ENCODE measurements around the gene ZNF771. TPM values are rescaled to one million over a fixed set of nuclear protein-coding genes. Genes with fewer than 3 reads are reported as not detected.

Gene ZNF771
- total RNA-seq, 1 donor from 2014 or later: 12.1 TPM

DNA sequence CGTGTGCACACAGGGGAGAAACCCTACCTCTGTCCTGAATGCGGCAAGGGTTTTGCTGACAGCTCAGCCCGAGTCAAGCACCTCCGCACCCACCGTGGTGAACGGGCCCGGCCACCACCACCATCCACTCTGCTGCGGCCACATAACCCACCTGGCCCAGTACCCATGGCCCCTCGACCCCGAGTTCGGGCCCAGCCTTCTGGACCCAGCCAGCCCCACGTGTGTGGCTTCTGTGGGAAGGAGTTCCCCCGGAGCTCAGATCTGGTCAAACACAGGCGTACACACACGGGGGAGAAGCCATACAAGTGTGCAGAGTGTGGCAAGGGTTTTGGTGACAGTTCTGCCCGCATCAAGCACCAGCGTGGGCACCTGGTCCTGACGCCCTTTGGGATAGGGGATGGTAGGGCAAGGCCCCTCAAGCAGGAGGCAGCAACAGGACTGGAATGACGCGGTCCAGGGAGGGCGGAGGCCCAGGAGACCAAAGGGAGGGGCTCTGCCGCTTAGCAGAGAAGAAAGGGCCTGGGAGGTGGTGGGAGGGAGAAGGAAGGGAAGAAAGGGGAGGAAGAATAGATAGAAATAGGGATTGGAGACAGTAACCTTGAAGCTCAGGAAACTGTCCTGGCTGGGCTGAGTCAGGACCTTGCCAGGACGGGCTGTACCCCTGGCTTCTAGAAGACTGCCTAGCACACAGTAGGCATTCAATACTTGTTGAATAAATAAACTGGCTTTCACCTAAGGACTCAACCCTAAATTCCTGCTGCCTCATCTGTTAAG, 8.6 kb upstream of the ZNF771 start:
- no peak for DNase-seq

DNA sequence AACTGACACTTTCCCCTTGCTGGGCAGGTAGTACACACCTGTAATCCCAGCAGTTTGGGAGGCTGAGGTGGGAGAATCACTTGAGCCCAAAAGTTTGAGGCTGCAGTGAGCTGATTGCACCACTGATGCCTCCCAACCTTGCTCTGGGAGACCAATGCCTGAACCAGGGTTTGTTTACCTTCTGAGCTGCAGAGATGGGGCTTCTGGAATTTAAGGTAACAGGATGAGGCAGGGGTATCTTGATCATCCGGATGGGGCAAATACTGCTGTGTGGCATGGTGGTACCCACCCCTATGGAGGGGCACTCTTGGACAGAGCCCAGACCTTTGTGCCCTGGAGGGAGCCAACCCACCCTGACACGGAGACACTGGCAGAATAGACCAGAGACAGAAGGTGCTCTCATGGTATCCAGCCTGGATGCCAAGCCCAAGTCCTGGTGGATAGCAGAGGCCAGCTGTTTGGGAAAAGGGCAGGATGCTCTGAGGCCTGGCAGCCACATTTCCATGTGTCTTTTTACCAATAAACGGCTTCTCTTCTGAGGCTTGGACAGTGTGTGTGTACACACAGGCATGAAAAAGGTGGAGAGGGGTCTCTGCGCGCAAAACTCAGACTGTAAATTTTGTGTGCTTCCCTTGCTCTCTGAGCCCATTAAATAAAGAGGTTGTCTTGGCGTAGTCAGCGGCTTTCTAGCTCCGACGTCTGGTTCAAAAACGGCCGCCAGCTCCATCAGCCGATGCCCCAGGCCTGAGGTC, 7.8 kb upstream of the ZNF771 start:
- no peak for DNase-seq

DNA sequence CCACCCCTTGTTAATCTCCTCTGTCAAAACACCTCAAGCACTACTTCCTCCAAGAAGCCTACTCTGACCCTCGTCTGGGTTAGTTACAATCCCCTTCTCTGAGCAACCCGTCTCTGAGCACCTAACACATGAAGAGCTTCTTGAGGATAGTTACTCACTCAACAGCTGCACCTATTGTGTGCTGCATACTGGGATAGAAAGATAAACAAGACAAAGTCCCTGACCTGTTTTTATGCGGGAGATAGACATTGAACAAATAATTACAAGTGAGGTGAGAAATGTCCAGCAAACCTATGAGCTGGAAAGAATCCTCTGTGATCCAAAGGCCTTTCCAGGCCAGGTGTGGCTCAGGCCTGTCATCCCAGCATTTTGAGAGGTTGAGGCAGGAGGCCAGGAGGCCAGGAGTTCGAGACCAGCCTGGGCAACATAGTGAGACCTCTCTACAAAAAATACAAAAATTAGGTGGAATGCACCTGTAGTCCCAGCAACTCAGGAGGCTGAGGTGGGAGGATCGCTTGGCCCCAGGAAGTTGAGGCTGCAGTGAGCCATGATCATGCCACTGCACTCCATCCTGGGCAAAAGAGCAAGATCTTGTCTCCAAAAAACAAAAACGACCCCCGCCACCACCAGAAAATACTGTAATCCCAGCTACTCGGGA, 5.5 kb upstream of the ZNF771 start:
- DNase-seq: no peak

DNA sequence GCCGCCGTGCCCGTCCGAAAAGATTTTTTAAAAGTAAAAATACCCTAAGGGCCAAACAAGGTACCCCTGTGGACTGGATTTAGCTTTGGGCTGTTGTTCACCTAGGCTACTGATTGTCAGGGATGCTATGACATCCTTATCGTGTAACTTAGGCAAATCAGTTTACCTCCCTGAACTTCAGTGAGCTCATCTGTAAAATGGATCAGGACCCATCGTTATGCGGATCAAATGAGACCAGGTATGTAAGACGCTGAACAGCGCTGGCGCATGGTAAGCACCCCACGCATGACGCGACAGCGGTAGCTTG, 658 bp upstream of the ZNF771 start:
- DNase-seq: no peak

- DNase-seq: no peak
These were observed 563 bp downstream of the ZNF771 start for GRCh38 chr16:30407804-30408534.

DNA sequence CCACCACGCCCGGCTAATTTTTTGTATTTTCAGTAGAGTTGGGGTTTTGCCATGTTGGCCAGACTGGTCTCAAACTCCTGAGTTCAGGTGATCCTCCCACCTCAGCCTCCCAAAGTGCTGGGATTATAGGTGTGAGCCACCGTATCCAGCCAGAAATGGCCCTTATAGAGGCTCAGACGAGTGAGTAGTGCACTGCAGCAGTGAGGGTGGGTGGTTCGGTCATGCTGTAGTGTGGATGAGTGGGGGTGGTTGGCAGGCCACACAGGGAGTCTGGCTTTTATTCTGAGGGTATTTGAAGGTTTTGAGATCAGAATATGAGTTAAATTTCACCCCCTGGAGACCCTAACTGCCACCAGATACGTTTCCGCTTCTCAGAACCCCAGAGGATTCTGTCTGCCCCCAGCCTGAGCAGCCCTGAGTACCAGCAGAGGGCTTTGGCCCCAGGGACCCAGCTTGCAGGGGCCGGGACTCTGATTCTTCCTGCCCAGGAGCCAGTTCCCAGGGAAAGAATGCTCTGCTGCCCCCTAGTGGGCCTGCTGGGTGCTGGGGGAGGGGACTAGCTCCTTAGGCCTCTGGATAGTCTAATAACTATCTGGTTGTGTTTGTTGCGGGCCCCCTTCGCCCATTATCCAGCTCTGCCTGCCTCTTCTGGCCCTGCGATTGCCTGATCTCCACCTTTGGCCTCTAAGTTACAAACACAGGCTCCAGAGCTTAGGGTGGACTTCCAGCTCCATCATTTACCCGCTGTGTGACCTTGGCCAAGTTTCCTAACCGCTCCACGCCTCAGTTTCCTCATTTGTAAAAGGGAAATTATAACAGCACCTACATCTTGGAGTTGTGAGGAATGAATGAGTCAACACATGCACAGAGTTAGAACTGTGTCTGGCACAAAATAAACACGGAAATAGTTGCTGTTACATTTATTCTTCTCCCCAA, 2.0 kb downstream of the ZNF771 start:
- DNase-seq: peak; percentile 96

- DNase-seq: no peak
These were observed 5.9 kb downstream of the ZNF771 start for GRCh38 chr16:30413112-30413806.

DNA sequence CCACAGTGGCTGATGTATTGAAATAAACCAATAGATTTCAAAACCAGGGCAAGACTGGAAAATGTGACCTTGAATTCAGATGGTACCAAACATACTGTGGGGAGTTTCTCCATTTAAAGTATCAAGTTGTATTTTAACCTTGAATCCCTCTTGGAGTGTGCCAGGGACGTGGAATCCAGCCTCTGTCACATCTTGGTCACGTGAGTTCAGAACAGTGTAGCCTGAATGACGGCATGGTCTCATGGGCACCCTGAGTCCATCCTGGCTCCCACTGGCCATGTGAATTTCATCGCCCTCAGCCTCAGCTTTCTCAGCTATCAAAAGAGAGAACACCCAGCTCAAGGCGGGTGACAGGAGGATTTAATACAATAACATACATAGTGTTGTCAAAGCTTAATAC, 6.8 kb downstream of the ZNF771 start:
- no peak for DNase-seq

DNA sequence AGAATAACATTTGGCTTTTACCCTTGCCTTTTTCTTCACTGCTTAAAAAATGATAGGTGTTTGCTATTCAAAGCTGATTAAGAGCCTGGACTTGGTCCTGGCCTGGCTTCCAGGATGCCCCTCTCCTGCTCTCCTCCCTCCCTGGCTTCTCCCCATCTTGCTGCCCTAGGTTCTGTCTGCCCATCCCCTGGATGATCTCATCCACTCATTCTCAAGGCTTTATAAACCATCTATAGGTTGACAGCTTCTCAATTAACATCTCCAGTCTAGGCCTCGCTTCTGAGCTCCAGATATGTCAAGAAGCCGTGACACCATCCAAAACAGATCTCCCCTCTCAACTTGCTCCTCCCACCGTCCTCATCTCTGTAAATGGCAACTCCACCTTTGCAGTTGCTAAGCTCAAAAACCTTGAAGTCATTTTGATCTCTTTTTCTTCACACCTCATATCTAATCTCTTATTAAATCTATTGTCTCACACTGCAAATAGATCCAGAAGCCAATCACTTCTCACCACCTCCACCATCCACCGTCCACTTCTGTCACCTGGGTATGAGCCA, 8.7 kb downstream of the ZNF771 start:
- no peak for DNase-seq

- DNase-seq: peak; percentile 18
These were observed 9.5 kb downstream of the ZNF771 start for GRCh38 chr16:30416624-30417528.

GRCh38 chr16:30417529-30418349, 10.3 kb downstream of the ZNF771 start:
- peak; percentile 95 for DNase-seq

- no peak for DNase-seq
These were observed 11.2 kb downstream of the ZNF771 start for GRCh38 chr16:30418350-30419181.

- no peak for DNase-seq
These were observed 13.6 kb downstream of the ZNF771 start for GRCh38 chr16:30421010-30421409.

GRCh38 chr16:30428055-30428454, 20.6 kb downstream of the ZNF771 start:
- no peak for DNase-seq

DNA sequence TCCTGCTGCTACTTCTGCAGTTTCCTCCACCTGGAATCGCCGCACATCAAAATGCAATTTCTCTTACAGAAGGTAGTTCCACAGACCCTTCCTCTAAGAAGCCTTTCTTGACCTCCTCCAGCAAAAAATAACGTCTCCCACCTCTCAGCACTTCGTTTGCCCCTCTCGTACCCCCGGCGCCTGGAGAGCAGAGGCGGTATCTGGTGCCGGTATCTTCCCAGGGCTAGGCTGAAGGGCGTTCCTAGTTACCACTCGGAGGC, 21.9 kb downstream of the ZNF771 start:
- no peak for DNase-seq

- peak; percentile 99 for DNase-seq
These were observed 22.4 kb downstream of the ZNF771 start, which contains the start of gene DCTPP1 for GRCh38 chr16:30429678-30430427. DCTPP1 (minus strand) TSS chr16:30430030; CDS start chr16:30429980, 50 bp downstream.

GRCh38 chr16:30430428-30430970, 23.1 kb downstream of the ZNF771 start:
- DNase-seq: no peak
